MM.1S (cell line): ENCODE data around the gene SPATC1L.

Experiments used
- DNase-seq: peaks from one replicate; pipeline ENCODE4 v3.0.0-alpha.2; 2015
- H2AFZ ChIP-seq: fragments of 300-600 bp; sonication (generic); 2 replicates; pipeline ENCODE4 v1.6.0; 2016; ENCODE audit warnings: antibody characterized with exemption, low read length
- H3F3A ChIP-seq: fragments of 300-600 bp; sonication (generic); 2 replicates; pipeline ENCODE4 v1.6.1; 2016; ENCODE audit warnings: mild to moderate bottlenecking, antibody characterized with exemption, low read length, moderate library complexity, mixed read lengths; ENCODE audit not compliant: insufficient read depth
- H3K27ac ChIP-seq: fragments of 300-600 bp; sonication (generic); 2 replicates; pipeline ENCODE4 v1.5.1; 2016; ENCODE audit warnings: mild to moderate bottlenecking, low read length
- H3K27me3 ChIP-seq: fragments of 300-600 bp; sonication (generic); replicated peaks from 2 replicates; pipeline ENCODE4 v1.6.0; 2016; ENCODE audit warnings: low read length; ENCODE audit not compliant: insufficient read depth
- H3K36me3 ChIP-seq: fragments of 300-600 bp; sonication (generic); replicated peaks from 2 replicates; pipeline ENCODE4 v1.6.1; 2016; ENCODE audit warnings: mild to moderate bottlenecking, low read length, mixed read lengths; ENCODE audit not compliant: insufficient read depth
- H3K4me1 ChIP-seq: fragments of 300-600 bp; sonication (generic); 2 replicates; pipeline ENCODE4 v1.6.1; 2016; ENCODE audit warnings: low read length, mixed read lengths
- H3K4me2 ChIP-seq: fragments of 300-600 bp; sonication (generic); 2 replicates; pipeline ENCODE4 v1.6.0; 2016; ENCODE audit warnings: low read depth, low read length
- H3K4me3 ChIP-seq: fragments of 300-600 bp; sonication (generic); 2 replicates; pipeline ENCODE4 v1.5.1; 2016; ENCODE audit warnings: low read length, mixed read lengths
- H3K79me2 ChIP-seq: fragments of 300-600 bp; sonication (generic); 2 replicates; pipeline ENCODE4 v1.6.1; 2016; ENCODE audit warnings: mixed run types, low read length, mixed read lengths
- H3K9ac ChIP-seq: fragments of 300-600 bp; sonication (generic); 2 replicates; pipeline ENCODE4 v1.6.1; 2016; ENCODE audit warnings: low read length, mixed read lengths
- H3K9me2 ChIP-seq: fragments of 300-600 bp; sonication (generic); replicated peaks from 2 replicates; pipeline ENCODE4 v1.6.1; 2016; ENCODE audit warnings: mild to moderate bottlenecking, low read length, mixed read lengths; ENCODE audit not compliant: insufficient read depth
- H3K9me3 ChIP-seq: fragments of 300-600 bp; sonication (generic); replicated peaks from 2 replicates; pipeline ENCODE4 v1.6.1; 2016; ENCODE audit warnings: mild to moderate bottlenecking, low read length, mixed read lengths; ENCODE audit not compliant: insufficient read depth
- H4K20me1 ChIP-seq: fragments of 300-600 bp; sonication (generic); 2 replicates; pipeline ENCODE4 v1.6.1; 2016; ENCODE audit warnings: mild to moderate bottlenecking, low read length, moderate library complexity, mixed read lengths; ENCODE audit not compliant: insufficient read depth
- EZH2 ChIP-seq: fragments of 300-600 bp; sonication (generic); optimal IDR thresholded peaks from 2 replicates; pipeline ENCODE3; 2017; ENCODE audit warnings: low read depth, mild to moderate bottlenecking, antibody characterized with exemption, low read length, mixed read lengths
- EZH2phosphoT487 ChIP-seq: fragments of 300-600 bp; sonication (generic); IDR thresholded peaks from 2 replicates; pipeline ENCODE4 v1.6.1; 2018; ENCODE audit warnings: antibody characterized with exemption, low read length
- TF ChIP-seq, protein P1 (sequence below): fragments of 300-600 bp; sonication (generic); IDR thresholded peaks from 2 replicates; pipeline ENCODE4 v1.5.1; 2016; ENCODE audit warnings: antibody characterized with exemption, low read length, mixed read lengths

Gene SPATC1L

DNA sequence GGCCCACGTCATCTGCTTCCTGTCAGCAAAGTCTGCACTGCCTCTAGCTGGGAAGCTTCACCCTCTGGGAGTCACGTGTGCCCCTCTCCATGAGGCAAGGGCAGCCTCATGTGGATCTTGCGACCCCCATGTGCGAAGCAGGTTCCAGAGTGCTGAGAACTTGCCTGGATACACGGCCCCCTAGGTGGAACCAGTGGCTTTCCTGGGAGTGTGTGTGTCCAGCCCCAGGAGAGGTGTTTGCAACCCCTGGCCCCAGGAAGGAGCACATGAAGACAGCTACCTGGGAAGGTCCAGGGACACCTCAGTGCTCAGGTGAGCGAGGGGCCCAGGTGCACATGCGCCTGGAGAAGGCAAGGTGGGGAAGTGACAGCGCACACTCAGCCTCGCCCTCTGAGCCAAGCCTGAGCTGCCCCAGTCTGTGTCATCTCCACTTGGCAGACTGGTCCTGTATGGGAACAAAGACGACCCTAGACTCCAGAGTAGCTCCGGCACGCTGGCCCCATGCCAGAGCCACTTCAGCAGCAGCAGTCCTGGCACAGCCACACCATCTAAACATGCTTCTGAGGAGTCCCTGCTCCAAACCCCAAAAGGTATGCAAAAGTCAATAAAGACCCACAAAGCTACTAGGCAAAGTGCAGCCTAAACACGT, 35.5 kb upstream of the SPATC1L start:
- TF ChIP-seq EZH2phosphoT487, result no peak
- no peak for TF ChIP-seq EZH2
- TF ChIP-seq, protein P1, sequence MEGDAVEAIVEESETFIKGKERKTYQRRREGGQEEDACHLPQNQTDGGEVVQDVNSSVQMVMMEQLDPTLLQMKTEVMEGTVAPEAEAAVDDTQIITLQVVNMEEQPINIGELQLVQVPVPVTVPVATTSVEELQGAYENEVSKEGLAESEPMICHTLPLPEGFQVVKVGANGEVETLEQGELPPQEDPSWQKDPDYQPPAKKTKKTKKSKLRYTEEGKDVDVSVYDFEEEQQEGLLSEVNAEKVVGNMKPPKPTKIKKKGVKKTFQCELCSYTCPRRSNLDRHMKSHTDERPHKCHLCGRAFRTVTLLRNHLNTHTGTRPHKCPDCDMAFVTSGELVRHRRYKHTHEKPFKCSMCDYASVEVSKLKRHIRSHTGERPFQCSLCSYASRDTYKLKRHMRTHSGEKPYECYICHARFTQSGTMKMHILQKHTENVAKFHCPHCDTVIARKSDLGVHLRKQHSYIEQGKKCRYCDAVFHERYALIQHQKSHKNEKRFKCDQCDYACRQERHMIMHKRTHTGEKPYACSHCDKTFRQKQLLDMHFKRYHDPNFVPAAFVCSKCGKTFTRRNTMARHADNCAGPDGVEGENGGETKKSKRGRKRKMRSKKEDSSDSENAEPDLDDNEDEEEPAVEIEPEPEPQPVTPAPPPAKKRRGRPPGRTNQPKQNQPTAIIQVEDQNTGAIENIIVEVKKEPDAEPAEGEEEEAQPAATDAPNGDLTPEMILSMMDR, result no peak
- Histone ChIP-seq H2AFZ (no peak overlapping the region), H3K27ac (no peak overlapping the region), H3F3A (no peaks in the 10 kb centered on the region), H4K20me1 (peaks cover 8% of the 10 kb centered on the region; the same call in 1 of the 2 replicates), H3K4me3 (no peak overlapping the region), H3K36me3 (peaks cover 7% of the 10 kb centered on the region), H3K27me3 (no peaks in the 10 kb centered on the region), H3K9me2 (no peaks in the 10 kb centered on the region), H3K9ac (no peak overlapping the region), H3K9me3 (no peaks in the 10 kb centered on the region), H3K4me2 (no peak overlapping the region), H3K79me2 (peaks cover 45% of the 10 kb centered on the region), H3K4me1 (no peaks in the 10 kb centered on the region)
- DNase-seq, result no peak

DNA sequence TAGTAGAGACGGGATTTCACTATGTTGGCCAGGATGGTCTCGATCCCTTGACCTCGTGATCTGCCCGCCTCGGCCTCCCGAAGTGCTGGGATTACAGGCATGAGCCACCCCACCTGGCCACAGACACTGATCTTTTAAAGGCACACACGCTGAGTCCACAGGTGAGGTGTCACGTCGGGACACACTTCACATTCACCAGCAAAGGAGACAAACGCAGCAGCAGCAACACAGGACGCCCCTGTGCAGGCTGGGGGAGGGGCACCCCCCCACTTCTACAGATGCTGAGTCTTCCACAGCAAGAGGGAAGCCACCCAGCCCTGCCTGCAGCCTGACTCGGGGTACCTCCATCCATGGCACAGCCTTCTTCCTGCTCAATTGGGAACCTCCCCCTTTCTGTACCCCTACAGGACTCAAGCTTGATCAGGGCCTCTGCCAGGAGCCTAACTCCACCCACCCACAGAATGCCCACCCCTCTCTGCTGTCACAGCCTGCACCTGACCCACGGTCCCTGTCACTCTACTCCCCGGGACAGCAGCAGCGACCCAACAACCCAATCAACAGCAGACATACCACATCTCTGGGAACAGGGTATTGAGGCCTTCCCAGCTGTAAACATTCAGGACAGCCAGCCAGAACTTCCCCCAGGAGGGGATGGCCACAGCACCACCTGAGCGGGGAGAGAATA, 34.8 kb upstream of the SPATC1L start:
- H3K4me2 ChIP-seq, result no peak overlapping the region
- H3K27ac ChIP-seq, result no peak overlapping the region
- no peak overlapping the region for H2AFZ ChIP-seq
- H3K79me2 ChIP-seq, result peaks cover 39% of the 10 kb centered on the region
- no peaks in the 10 kb centered on the region for H3K27me3 ChIP-seq
- H3K9me2 ChIP-seq, result no peaks in the 10 kb centered on the region
- no peaks in the 10 kb centered on the region for H3K9me3 ChIP-seq
- 0 out of 2 replicates have a peak, but pooled peaks cover 4% of the 10 kb centered on the region for H4K20me1 ChIP-seq
- no peaks in the 10 kb centered on the region for H3K4me1 ChIP-seq
- no peak overlapping the region for H3K9ac ChIP-seq
- no peak for DNase-seq
- no peaks in the 10 kb centered on the region for H3F3A ChIP-seq
- H3K4me3 ChIP-seq, result no peak overlapping the region
- H3K36me3 ChIP-seq, result peaks cover 7% of the 10 kb centered on the region
- TF ChIP-seq, protein P1, result no peak
- TF ChIP-seq EZH2 (no peak), EZH2phosphoT487 (no peak)

DNA sequence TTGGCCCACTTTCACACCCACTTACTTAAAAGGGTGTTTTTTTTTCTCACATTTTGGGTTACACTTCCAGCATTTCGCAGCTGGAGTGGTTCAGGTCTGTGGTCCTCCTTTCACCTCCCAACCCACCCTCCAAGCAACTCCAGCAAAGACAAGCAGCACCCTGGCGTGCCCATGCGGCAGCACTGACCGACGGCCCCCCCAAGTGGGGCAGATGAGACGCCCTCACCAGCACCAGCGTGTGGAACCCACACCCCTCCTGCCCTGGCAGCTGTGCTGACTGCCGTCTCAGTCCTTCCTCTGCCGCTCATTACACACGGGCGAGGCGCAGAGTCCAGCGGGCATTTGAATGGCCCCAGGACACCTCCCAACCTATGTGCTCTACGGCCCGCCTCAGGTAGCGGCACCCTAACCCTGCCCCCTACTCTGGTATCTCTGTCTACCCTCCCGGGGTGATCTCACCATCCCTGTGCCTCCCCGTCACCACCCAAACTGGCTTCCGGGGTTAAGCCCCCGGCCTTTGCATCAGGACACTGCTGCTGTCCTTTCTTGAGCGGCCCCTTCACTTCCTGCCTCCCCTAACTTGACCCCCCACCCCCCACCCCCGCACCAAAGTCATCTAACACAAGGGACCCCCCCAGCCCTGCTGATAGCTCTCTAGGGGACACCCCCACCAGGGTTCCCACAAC, 33.4 kb upstream of the SPATC1L start:
- no peaks in the 10 kb centered on the region for H3F3A ChIP-seq
- TF ChIP-seq, protein P1, result no peak
- no peak for TF ChIP-seq EZH2phosphoT487
- TF ChIP-seq EZH2, result no peak
- no peaks in the 10 kb centered on the region for H3K4me1 ChIP-seq
- no peaks in the 10 kb centered on the region for H3K9me3 ChIP-seq
- DNase-seq, result no peak
- no peak overlapping the region for H3K27ac ChIP-seq
- H3K36me3 ChIP-seq, result peaks cover 7% of the 10 kb centered on the region
- H2AFZ ChIP-seq, result no peak overlapping the region
- H4K20me1 ChIP-seq, result 0 out of 2 replicates have a peak, but pooled peaks cover 2% of the 10 kb centered on the region
- H3K79me2 ChIP-seq, result peaks cover 28% of the 10 kb centered on the region
- H3K4me3 ChIP-seq, result no peak overlapping the region
- no peaks in the 10 kb centered on the region for H3K27me3 ChIP-seq
- H3K4me2 ChIP-seq, result no peak overlapping the region
- no peak overlapping the region for H3K9ac ChIP-seq
- H3K9me2 ChIP-seq, result no peaks in the 10 kb centered on the region
